LHCN-M2 (cell line): ENCODE data around the gene C1QTNF2. TPM values are rescaled to one million over a fixed set of nuclear protein-coding genes. Genes with fewer than 3 reads are reported as not detected.
A peak's percentile ranks its signal among the peaks of the same experiment; 100 is the strongest.

Source experiments
- DNase-seq: peaks from one replicate; pipeline ENCODE4 v3.0.0-alpha.2; 2012; ENCODE audit warnings: low read depth
- total RNA-seq: library from RNA; depleted of rRNA; stranded (reverse); fragments of >200 nt; gene quantifications from 2 replicates; pipeline ENCODE4 v1.2.3, GENCODE V29; 2014

C1QTNF2 gene
- total RNA-seq, 1 experiment from 2014 or later = 2.4 TPM

- DNase-seq = no peak
Measured at GRCh38 chr5:160375166-160375565, 4.7 kb upstream of the C1QTNF2 start.

- no peak for DNase-seq
Measured at GRCh38 chr5:160371294-160371693, 868 bp upstream of the C1QTNF2 start.

GRCh38 chr5:160370713-160371034, 248 bp upstream of the C1QTNF2 start:
- DNase-seq = no peak

GRCh38 chr5:160367885-160368284, 2.5 kb downstream of the C1QTNF2 start:
- DNase-seq = no peak

- DNase-seq = no peak
Measured at GRCh38 chr5:160367261-160367660, 3.2 kb downstream of the C1QTNF2 start.

GRCh38 chr5:160366230-160366629, 4.2 kb downstream of the C1QTNF2 start:
- no peak for DNase-seq

GRCh38 chr5:160363660-160364395, 6.6 kb downstream of the C1QTNF2 start:
- DNase-seq = peak; percentile 73

- DNase-seq = no peak
Measured at GRCh38 chr5:160363211-160363610, 7.2 kb downstream of the C1QTNF2 start.

GRCh38 chr5:160361624-160362228, 8.7 kb downstream of the C1QTNF2 start:
- no peak for DNase-seq

GRCh38 chr5:160360310-160360709, 10.1 kb downstream of the C1QTNF2 start:
- no peak for DNase-seq

- DNase-seq = no peak
Measured at GRCh38 chr5:160359816-160360215, 10.6 kb downstream of the C1QTNF2 start.

GRCh38 chr5:160359242-160359641, 11.2 kb downstream of the C1QTNF2 start:
- no peak for DNase-seq

- DNase-seq = no peak
Measured at GRCh38 chr5:160357861-160358411, 12.5 kb downstream of the C1QTNF2 start.

- no peak for DNase-seq
Measured at GRCh38 chr5:160357394-160357793, 13.0 kb downstream of the C1QTNF2 start.

- DNase-seq = no peak
Measured at GRCh38 chr5:160356550-160357347, 13.7 kb downstream of the C1QTNF2 start.

- DNase-seq = no peak
Measured at GRCh38 chr5:160354666-160355065, 15.8 kb downstream of the C1QTNF2 start.

GRCh38 chr5:160353379-160353778, 17.0 kb downstream of the C1QTNF2 start:
- DNase-seq = no peak

- no peak for DNase-seq
Measured at GRCh38 chr5:160352308-160352707, 18.1 kb downstream of the C1QTNF2 start.

- DNase-seq = no peak
Measured at GRCh38 chr5:160349935-160350303, 20.5 kb downstream of the C1QTNF2 start.

GRCh38 chr5:160349249-160349934, 21.0 kb downstream of the C1QTNF2 start:
- DNase-seq = no peak

GRCh38 chr5:160348080-160348479, 22.3 kb downstream of the C1QTNF2 start:
- no peak for DNase-seq

GRCh38 chr5:160347448-160347847, 23.0 kb downstream of the C1QTNF2 start:
- DNase-seq = no peak
